HEK293T (cell line): ENCODE results near the gene DDC.

ENCODE experiments used
- CTCF ChIA-PET: fragments of 350-600 bp; formaldehyde crosslinking; extraction: SDS; loops from one replicate; lab custom pipeline; 2021; ENCODE audit warnings: antibody characterized with exemption, inconsistent platforms; lab: Yijun Ruan, JAX
- POLR2A ChIA-PET: fragments of 350-600 bp; formaldehyde crosslinking; extraction: SDS; loops from one replicate; lab custom pipeline; 2020; ENCODE audit warnings: antibody characterized with exemption, inconsistent platforms; lab: Yijun Ruan, JAX
- DNase-seq: peaks from one replicate; pipeline ENCODE4 v3.0.0; 2012; ENCODE audit warnings: mixed read lengths; ENCODE audit errors: extremely low spot score
- ARNT ChIP-seq: fragments of 450-650 bp; IDR thresholded peaks from 2 replicates; pipeline ENCODE4 v1.6.1; 2017; ENCODE audit warnings: mild to moderate bottlenecking
- BHLHE40 ChIP-seq: fragments of 450-650 bp; IDR thresholded peaks from 2 replicates; pipeline ENCODE4 v1.6.1; 2016; ENCODE audit warnings: mild to moderate bottlenecking, moderate library complexity, borderline replicate concordance
- CTBP1 ChIP-seq: fragments of 450-650 bp; IDR thresholded peaks from 2 replicates; pipeline ENCODE4 v1.6.1; 2016; ENCODE audit warnings: borderline replicate concordance
- ELF4 ChIP-seq: fragments of 450-650 bp; IDR thresholded peaks from 2 replicates; pipeline ENCODE4 v1.6.1; 2017; ENCODE audit warnings: antibody characterized with exemption
- FOXA1 ChIP-seq: fragments of 450-650 bp; IDR thresholded peaks from 2 replicates; pipeline ENCODE4 v1.6.1; 2016; ENCODE audit warnings: mild to moderate bottlenecking
- FOXK2 ChIP-seq: fragments of 450-650 bp; IDR thresholded peaks from 2 replicates; pipeline ENCODE4 v1.6.1; 2016; ENCODE audit warnings: mild to moderate bottlenecking
- FOXM1 ChIP-seq: fragments of 450-650 bp; IDR thresholded peaks from 2 replicates; pipeline ENCODE4 v1.6.1; 2017; ENCODE audit warnings: mild to moderate bottlenecking, borderline replicate concordance
- HDGF ChIP-seq: fragments of 450-650 bp; IDR thresholded peaks from 2 replicates; pipeline ENCODE4 v1.6.1; 2017; ENCODE audit warnings: antibody characterized with exemption, borderline replicate concordance
- L3MBTL2 ChIP-seq: fragments of 450-650 bp; conservative IDR thresholded peaks from 2 replicates; pipeline ENCODE4 v1.6.1; 2016; ENCODE audit warnings: mild to moderate bottlenecking
- LEF1 ChIP-seq: fragments of 450-650 bp; IDR thresholded peaks from 2 replicates; pipeline ENCODE4 v1.6.1; 2017; ENCODE audit warnings: mild to moderate bottlenecking, borderline replicate concordance
- NFRKB ChIP-seq: fragments of 450-650 bp; IDR thresholded peaks from 2 replicates; pipeline ENCODE4 v1.6.1; 2016; ENCODE audit warnings: mild to moderate bottlenecking, moderate library complexity
- SP1 ChIP-seq: fragments of 450-650 bp; IDR thresholded peaks from 2 replicates; pipeline ENCODE4 v1.6.1; 2017
- SUZ12 ChIP-seq: fragments of 450-650 bp; IDR thresholded peaks from 2 replicates; pipeline ENCODE4 v1.6.1; 2016; ENCODE audit warnings: mild to moderate bottlenecking
- TARDBP ChIP-seq: fragments of 450-650 bp; IDR thresholded peaks from 2 replicates; pipeline ENCODE4 v1.6.1; 2016
- ZNF384 ChIP-seq: fragments of 450-650 bp; IDR thresholded peaks from 2 replicates; pipeline ENCODE4 v1.6.1; 2016
- TF ChIP-seq, protein P1 (sequence below): fragments of 450-650 bp; IDR thresholded peaks from 2 replicates; pipeline ENCODE4 v1.6.1; 2016

Gene DDC

DNA sequence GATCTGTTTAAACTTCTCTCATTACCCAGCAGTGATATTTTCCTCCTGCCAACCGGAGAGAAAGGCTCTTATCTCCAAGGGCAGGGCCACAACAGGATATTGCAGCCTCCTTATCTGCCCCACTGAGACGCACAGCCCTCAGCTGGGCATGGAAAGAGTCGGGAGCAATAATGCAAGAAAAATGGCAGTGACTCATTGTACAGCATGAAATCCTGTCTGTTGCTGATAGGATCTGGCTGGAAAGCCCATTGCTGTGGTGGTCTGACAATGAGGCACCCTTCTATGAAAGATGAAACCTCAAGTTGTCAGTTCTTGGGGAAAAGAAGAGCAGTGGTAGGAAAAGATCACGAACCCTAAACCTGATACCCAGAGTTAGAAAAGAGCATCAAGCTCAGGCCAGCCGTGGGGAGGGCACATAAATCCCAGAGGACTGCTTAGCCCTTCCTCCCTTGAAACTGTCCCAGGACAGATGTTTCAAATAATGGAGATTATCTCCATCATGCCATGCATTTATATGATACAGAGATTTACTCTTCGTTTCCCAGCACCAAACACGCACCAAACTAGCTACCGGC is 68.0 kb downstream of the DDC start:
- CTCF ChIA-PET, result no interaction called here
- DNase-seq, result no peak
- TF ChIP-seq FOXM1 (no peak), BHLHE40 (no peak), SP1 (no peak), FOXK2 (no peak), SUZ12 (no peak), L3MBTL2 (no peak), ARNT (no peak), CTBP1 (no peak), FOXA1 (no peak), NFRKB (no peak), HDGF (no peak), LEF1 (no peak)
- POLR2A ChIA-PET, result no interaction called here

DNA sequence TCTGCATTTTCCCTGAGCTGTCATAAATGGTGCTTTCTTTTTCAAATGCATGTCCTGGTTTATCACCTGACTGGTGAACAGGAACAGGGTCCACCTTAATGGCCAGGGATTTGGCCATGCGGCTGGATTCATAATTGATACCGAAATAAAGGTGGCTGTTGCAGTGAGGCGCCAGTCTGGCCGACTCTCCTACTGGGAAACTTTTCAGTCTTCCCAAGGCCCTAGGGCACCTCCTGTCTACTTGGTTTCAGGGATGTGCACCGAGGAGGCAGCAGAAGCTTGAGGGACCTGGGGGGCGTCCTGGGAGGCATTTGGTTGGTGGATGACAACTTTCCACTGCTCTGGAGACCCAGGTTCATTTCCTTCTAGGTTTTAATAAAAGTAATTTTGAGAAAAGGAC is 68.6 kb downstream of the DDC start:
- ChIA-PET CTCF (no interaction called here), POLR2A (no interaction called here)
- TF ChIP-seq FOXM1, result no peak
- no peak for TF ChIP-seq CTBP1
- TF ChIP-seq, protein P1, sequence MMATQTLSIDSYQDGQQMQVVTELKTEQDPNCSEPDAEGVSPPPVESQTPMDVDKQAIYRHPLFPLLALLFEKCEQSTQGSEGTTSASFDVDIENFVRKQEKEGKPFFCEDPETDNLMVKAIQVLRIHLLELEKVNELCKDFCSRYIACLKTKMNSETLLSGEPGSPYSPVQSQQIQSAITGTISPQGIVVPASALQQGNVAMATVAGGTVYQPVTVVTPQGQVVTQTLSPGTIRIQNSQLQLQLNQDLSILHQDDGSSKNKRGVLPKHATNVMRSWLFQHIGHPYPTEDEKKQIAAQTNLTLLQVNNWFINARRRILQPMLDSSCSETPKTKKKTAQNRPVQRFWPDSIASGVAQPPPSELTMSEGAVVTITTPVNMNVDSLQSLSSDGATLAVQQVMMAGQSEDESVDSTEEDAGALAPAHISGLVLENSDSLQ, result no peak
- no peak for TF ChIP-seq ELF4
- TF ChIP-seq FOXK2, result no peak
- no peak for TF ChIP-seq NFRKB
- no peak for TF ChIP-seq SUZ12
- no peak for TF ChIP-seq FOXA1
- no peak for TF ChIP-seq TARDBP
- no peak for TF ChIP-seq LEF1
- TF ChIP-seq ZNF384, result no peak
- TF ChIP-seq L3MBTL2, result no peak
- DNase-seq, result no peak

DNA sequence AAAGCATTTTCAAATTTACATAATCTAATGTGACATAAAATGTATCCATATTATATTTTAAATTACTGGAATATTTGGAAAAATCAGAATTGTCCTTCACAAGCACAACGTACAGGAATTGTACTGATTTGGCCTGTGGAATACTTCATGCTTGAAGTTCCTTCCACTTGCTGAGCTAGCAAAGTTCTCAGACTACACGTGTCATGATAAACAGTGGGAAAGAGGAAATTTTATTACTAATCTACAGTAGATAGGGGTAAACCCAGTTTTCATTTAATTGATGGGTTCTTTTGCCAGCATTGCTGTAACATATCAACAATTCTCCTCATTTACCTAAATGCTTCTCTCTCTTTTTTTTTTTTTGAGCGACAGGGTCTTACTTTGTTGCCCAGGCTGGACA is 69.5 kb downstream of the DDC start:
- DNase-seq, result no peak
- TF ChIP-seq SP1 (no peak), ARNT (no peak), L3MBTL2 (no peak), LEF1 (no peak), FOXA1 (no peak), BHLHE40 (no peak), SUZ12 (no peak), FOXK2 (no peak), FOXM1 (no peak), TARDBP (no peak), ELF4 (no peak), HDGF (no peak)
- ChIA-PET POLR2A (no interaction called here), CTCF (no interaction called here)

DNA sequence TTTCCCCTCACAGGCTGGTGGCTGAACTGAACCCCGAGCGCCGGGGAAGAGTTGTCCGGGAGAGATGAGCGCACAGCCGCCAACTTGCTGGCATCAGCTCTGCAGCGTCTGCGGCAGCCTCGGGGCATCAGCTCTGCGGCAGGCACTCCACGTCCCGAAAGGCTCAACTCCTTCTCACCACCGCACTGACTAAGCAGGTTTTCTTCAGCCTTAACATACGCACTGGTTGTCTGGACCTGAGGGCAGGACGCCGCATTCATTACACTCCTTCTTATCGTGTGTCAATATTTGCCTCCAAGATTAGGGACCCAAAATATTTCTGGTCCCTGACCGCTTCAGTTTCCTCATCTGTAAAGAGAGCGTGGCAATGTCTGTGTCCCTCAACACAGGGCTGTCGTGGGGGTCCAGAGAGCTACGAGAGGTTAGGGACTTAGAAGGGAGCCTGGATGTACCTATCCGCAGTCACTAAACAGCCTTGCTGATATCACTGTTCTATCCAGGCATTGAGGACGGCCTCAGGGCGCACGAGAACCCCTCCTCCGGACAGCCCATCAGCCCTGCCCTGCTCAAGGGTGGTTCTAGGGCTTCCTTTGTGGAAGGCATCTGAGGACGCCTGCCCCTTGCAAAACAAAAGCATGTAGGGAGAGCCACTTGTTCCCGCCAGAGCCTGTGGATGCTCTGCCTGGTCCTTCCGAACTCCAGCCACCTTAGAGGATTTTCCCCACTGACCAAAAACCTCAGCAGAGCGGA is 72.3 kb downstream of the DDC start:
- no peak for DNase-seq
- POLR2A ChIA-PET, result no interaction called here
- CTCF ChIA-PET, result no interaction called here
- TF ChIP-seq TARDBP (no peak), FOXA1 (no peak), SUZ12 (no peak), NFRKB (no peak), CTBP1 (no peak)

DNA sequence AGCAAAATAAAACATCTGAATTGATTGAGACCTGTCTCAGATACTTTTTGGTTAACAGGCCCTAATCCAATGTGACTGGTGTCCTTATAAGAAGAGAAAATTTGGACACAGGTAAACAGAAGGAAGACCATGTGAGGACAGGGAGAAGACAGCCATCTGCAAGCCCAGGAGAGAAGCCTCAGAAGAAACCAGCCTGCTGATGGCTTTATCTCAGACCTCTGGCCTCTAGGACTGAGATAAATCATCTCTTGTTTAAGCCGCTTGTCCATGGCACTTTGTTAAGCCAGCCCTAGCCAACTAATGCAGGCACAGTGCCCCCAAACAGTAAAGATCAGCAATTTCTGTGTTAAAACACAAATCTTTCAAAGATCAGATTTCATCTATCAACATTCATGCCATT is 73.3 kb downstream of the DDC start:
- ChIA-PET CTCF (no interaction called here), POLR2A (no interaction called here)

DNA sequence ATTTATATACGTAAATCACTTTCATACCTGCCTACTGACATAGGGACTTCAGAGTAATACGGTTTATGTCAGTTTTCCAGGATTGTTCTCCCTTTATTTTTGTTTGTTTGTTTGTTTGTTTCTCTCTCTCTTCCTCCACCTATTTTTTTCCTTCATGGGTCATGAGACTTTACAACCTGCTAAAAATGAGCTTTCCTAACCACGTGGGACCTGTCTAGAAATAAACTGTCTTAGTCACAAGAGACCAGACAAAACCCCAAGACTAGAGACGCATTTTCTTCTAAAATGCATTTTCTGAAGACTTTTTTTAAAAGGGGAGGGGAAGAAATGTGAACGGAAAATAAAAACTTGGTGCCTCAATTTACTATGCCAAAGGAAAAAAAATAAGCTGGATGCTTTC is 74.0 kb downstream of the DDC start:
- POLR2A ChIA-PET, result no interaction called here
- CTCF ChIA-PET, result no interaction called here
- DNase-seq, result no peak
- TF ChIP-seq ZNF384, result no peak
- no peak for TF ChIP-seq ARNT
- no peak for TF ChIP-seq SUZ12
- TF ChIP-seq FOXM1, result no peak
- TF ChIP-seq NFRKB, result no peak
- no peak for TF ChIP-seq LEF1
- no peak for TF ChIP-seq FOXA1

More for the DNA sequence above, 73.3 kb downstream of the DDC start:
- DNase-seq, result no peak
- TF ChIP-seq ELF4, result no peak
- no peak for TF ChIP-seq FOXA1
- no peak for TF ChIP-seq CTBP1
- TF ChIP-seq HDGF, result no peak
- no peak for TF ChIP-seq ARNT
- TF ChIP-seq TARDBP, result no peak
- no peak for TF ChIP-seq ZNF384
- TF ChIP-seq FOXM1, result no peak
- TF ChIP-seq L3MBTL2, result no peak
- no peak for TF ChIP-seq SP1
- TF ChIP-seq, protein P1, result no peak
- no peak for TF ChIP-seq SUZ12
- TF ChIP-seq BHLHE40, result no peak
- no peak for TF ChIP-seq NFRKB
- no peak for TF ChIP-seq LEF1
- TF ChIP-seq FOXK2, result no peak

DNA sequence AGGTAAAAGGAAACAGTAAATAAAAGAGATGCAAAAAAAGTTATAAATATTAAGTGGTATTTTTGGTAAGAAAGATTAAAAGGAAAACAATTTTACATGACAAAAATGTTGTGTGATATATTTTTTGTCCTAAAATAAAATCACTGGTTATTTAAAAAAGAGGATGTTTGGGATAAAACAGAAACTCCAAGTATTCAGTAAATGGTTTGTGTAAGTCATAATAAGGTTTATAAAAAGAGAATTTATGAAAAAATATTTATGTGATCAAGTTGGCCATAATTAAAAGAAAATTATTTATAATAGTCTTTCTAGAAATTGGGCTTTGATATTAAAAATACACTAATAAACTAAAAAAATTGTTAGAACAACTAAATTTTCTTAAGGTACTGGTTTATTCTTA is 76.8 kb downstream of the DDC start:
- CTCF ChIA-PET, result no interaction called here
- DNase-seq, result no peak
- no peak for TF ChIP-seq SP1
- no peak for TF ChIP-seq CTBP1
- no peak for TF ChIP-seq FOXM1
- no peak for TF ChIP-seq ZNF384
- no peak for TF ChIP-seq FOXK2
- no peak for TF ChIP-seq L3MBTL2
- no peak for TF ChIP-seq HDGF
- TF ChIP-seq, protein P1, result no peak
- TF ChIP-seq ELF4, result no peak
- no peak for TF ChIP-seq SUZ12
- no peak for TF ChIP-seq LEF1
- TF ChIP-seq TARDBP, result no peak
- TF ChIP-seq FOXA1, result no peak
- no peak for TF ChIP-seq NFRKB
- TF ChIP-seq ARNT, result no peak
- no peak for TF ChIP-seq BHLHE40
- POLR2A ChIA-PET, result no interaction called here
